AG04450 (cell line): ENCODE data around the gene PTGR3. TPM values are rescaled to one million over a fixed set of nuclear protein-coding genes. Genes with fewer than 3 reads are reported as not detected.

ENCODE experiments used
- CTCF ChIA-PET: fragments of 300-600, 350-600 bp; formaldehyde crosslinking; extraction: SDS; loops from one replicate; lab custom pipeline; 2022; ENCODE audit warnings: antibody characterized with exemption, inconsistent platforms; lab: Charles Lee
- POLR2A ChIA-PET: fragments of 350-600 bp; formaldehyde crosslinking; extraction: SDS; loops from one replicate; lab custom pipeline; 2021; ENCODE audit warnings: antibody characterized with exemption, inconsistent platforms; lab: Yijun Ruan, JAX
- DNase-seq: peaks from one replicate; pipeline ENCODE4 v3.0.0-alpha.2; 2011; ENCODE audit warnings: low read depth, low spot score
- H3K27ac ChIP-seq: one replicate; pipeline ENCODE4 v1.5.1; 2012; ENCODE audit warnings: low read depth, low read length, control low read depth
- H3K27me3 ChIP-seq: one replicate; pipeline ENCODE4 v1.6.0; 2012; ENCODE audit warnings: low read length; ENCODE audit not compliant: control insufficient read depth, insufficient read depth
- H3K4me3 ChIP-seq: 2 replicates; pipeline ENCODE4 v1.5.1; 2011; ENCODE audit warnings: mild to moderate bottlenecking, low read depth, low read length, control low read depth
- H3K9me3 ChIP-seq: 2 replicates; pipeline ENCODE4 v1.5.1; 2012; ENCODE audit warnings: low read length; ENCODE audit not compliant: control insufficient read depth, insufficient read depth
- CTCF ChIP-seq: IDR thresholded peaks from 2 replicates; pipeline ENCODE4 v1.5.1; 2011; ENCODE audit warnings: low read depth, low read length, control low read depth, inconsistent platforms
- polyA plus RNA-seq: library from polyadenylated mRNA; depleted of rRNA; stranded (reverse); fragments of >200 nt; gene quantifications from 2 replicates; pipeline ENCODE4 v1.2.3, GENCODE V29; 2011

Gene PTGR3
- polyA plus RNA-seq, 1 experiment, result 30.9 TPM

GRCh38 chr18:75249672-75250470, 40.9 kb upstream of the PTGR3 start:
- Histone ChIP-seq H3K27me3 (no peaks in the 10 kb centered on the region), H3K4me3 (no peak overlapping the region), H3K27ac (no peak overlapping the region), H3K9me3 (peaks cover 3% of the 10 kb centered on the region; the same call in 1 of the 2 replicates)
- DNase-seq, result no peak
- ChIA-PET CTCF (no interaction called here), POLR2A (no interaction called here)
- TF ChIP-seq CTCF, result no peak

- ChIA-PET CTCF (no interaction called here), POLR2A (no interaction called here)
- Histone ChIP-seq H3K4me3 (no peak overlapping the region), H3K9me3 (peaks cover 3% of the 10 kb centered on the region; the same call in 1 of the 2 replicates), H3K27me3 (no peaks in the 10 kb centered on the region), H3K27ac (no peak overlapping the region)
- no peak for TF ChIP-seq CTCF
- DNase-seq, result no peak
These were observed 40.2 kb upstream of the PTGR3 start for GRCh38 chr18:75249175-75249518.

GRCh38 chr18:75248426-75249174, 39.7 kb upstream of the PTGR3 start:
- POLR2A ChIA-PET, result no interaction called here
- TF ChIP-seq CTCF, result no peak
- no peak overlapping the region for H3K27ac ChIP-seq
- H3K9me3 ChIP-seq, result peaks cover 3% of the 10 kb centered on the region; the same call in 1 of the 2 replicates
- H3K4me3 ChIP-seq, result no peak overlapping the region; the same call in 1 of the 2 replicates
- CTCF ChIA-PET, result interaction anchor here (0.6 kb wide), 1 partner anchor 199 kb away, joined by 3 read pairs; no protein-coding TSS in a partner anchor
- H3K27me3 ChIP-seq, result no peaks in the 10 kb centered on the region
- DNase-seq, result no peak

- peak overlapping the region; percentile 69 for H3K27ac ChIP-seq
These were observed 38.9 kb upstream of the PTGR3 start for GRCh38 chr18:75247611-75248421.

More at GRCh38 chr18:75247611-75248421, 38.9 kb upstream of the PTGR3 start:
- ChIA-PET CTCF (interaction anchor here (0.6 kb wide), 1 partner anchor 200 kb away, joined by 3 read pairs; no protein-coding TSS in a partner anchor), POLR2A (interaction anchor here (0.5 kb wide), 1 partner anchor 243 kb away, joined by 3 read pairs; no protein-coding TSS in a partner anchor)
- H3K9me3 ChIP-seq, result peaks cover 3% of the 10 kb centered on the region; the same call in 1 of the 2 replicates
- H3K4me3 ChIP-seq, result peak overlapping the region; percentile 55
- no peak for TF ChIP-seq CTCF
- no peak for DNase-seq
- H3K27me3 ChIP-seq, result no peaks in the 10 kb centered on the region
